Middle frontal gyrus (tissue), 1 donor: ENCODE measurements around the gene KRTAP5-4.
"Not testable (repeated sequence)": the region's sequence is repeated elsewhere in the genome, so short reads cannot be mapped to it uniquely, and the experiment has no call there.

Experiments used
- DNase-seq: peaks from one replicate; pipeline ENCODE4 v3.0.0-alpha.2; 2015; ENCODE audit warnings: low spot score; ENCODE audit errors: extremely low spot score

The KRTAP5-4 gene

GRCh38 chr11:1639102-1639620 is 17.2 kb upstream of the KRTAP5-4 start:
- DNase-seq, result no peak

- DNase-seq, result no peak
Observed at GRCh38 chr11:1638344-1638743, 16.4 kb upstream of the KRTAP5-4 start.

GRCh38 chr11:1637628-1638027 is 15.7 kb upstream of the KRTAP5-4 start:
- DNase-seq, result no peak

GRCh38 chr11:1636291-1636950 is 14.5 kb upstream of the KRTAP5-4 start:
- no peak for DNase-seq

GRCh38 chr11:1633864-1634263 is 11.9 kb upstream of the KRTAP5-4 start:
- no peak for DNase-seq

GRCh38 chr11:1632053-1632714 is 10.2 kb upstream of the KRTAP5-4 start:
- DNase-seq, result no peak

GRCh38 chr11:1631066-1631568 is 9.2 kb upstream of the KRTAP5-4 start:
- DNase-seq, result no peak

- no peak for DNase-seq
Observed at GRCh38 chr11:1630271-1630670, 8.3 kb upstream of the KRTAP5-4 start.

- no peak for DNase-seq
Observed at GRCh38 chr11:1629326-1630185, 7.6 kb upstream of the KRTAP5-4 start, which contains the start of gene KRTAP5-5. Gene KRTAP5-5, plus strand, starts transcription at chr11:1629775. Its CDS starts 66 bp downstream, at chr11:1629841.

GRCh38 chr11:1628506-1629325 is 6.8 kb upstream of the KRTAP5-4 start:
- no peak for DNase-seq

- DNase-seq, result no peak
Observed at GRCh38 chr11:1625541-1625940, 3.6 kb upstream of the KRTAP5-4 start.

GRCh38 chr11:1624621-1625020 is 2.7 kb upstream of the KRTAP5-4 start:
- no peak for DNase-seq

- no peak for DNase-seq
Observed at GRCh38 chr11:1623716-1624115, 1.8 kb upstream of the KRTAP5-4 start.

- no peak for DNase-seq
Observed at GRCh38 chr11:1619449-1619848, 2.5 kb downstream of the KRTAP5-4 start.

GRCh38 chr11:1618231-1618630 is 3.7 kb downstream of the KRTAP5-4 start:
- DNase-seq, result no peak

GRCh38 chr11:1608363-1608762 is 13.6 kb downstream of the KRTAP5-4 start, which contains the start of gene KRTAP5-3:
Gene KRTAP5-3, minus strand, starts transcription at chr11:1608463. Its CDS starts 78 bp downstream, at chr11:1608385.
- no peak for DNase-seq

- not testable (repeated sequence) for DNase-seq
Observed at GRCh38 chr11:1607901-1608300, 14.0 kb downstream of the KRTAP5-4 start.

- DNase-seq, result not testable (repeated sequence)
Observed at GRCh38 chr11:1607156-1607845, 14.6 kb downstream of the KRTAP5-4 start.

GRCh38 chr11:1605923-1606322 is 16.0 kb downstream of the KRTAP5-4 start:
- DNase-seq, result not testable (repeated sequence)

GRCh38 chr11:1604711-1605110 is 17.2 kb downstream of the KRTAP5-4 start:
- no peak for DNase-seq
